ENCODE data around the gene MARF1. TPM values are rescaled to one million over a fixed set of nuclear protein-coding genes. Genes with fewer than 3 reads are reported as not detected.

Gene MARF1
- total RNA-seq, 1 experiment from 2014 or later, result 71.6 TPM

GRCh38 chr16:15636392-15636873, 6.5 kb downstream of the MARF1 start:
- H3K36me3 ChIP-seq (ENCODE audit: insufficient read depth, low read length, poor library complexity, severe bottlenecking), result peaks cover 75% of the 10 kb centered on the region
- no peak for DNase-seq (ENCODE audit: low spot score)
- ChIA-PET POLR2A (ENCODE audit: low non-redundant PET) (no interaction called here), CTCF (no interaction called here)
- H3K4me3 ChIP-seq (ENCODE audit: low read depth, low read length, poor library complexity, severe bottlenecking), result no peak overlapping the region
- intact Hi-C loops (cut with micrococcal nuclease; ENCODE audit: unreplicated experiment), result no loop called here
- BruUV-seq (replicated peaks), result no TSS peak
- no peak overlapping the region for H3K27ac ChIP-seq (ENCODE audit: low read depth, low read length, poor library complexity, severe bottlenecking)
- H3K27me3 ChIP-seq (replicated peaks; ENCODE audit: insufficient read depth, low read depth, low read length, poor library complexity), result no peaks in the 10 kb centered on the region
- H3K4me1 ChIP-seq (ENCODE audit: insufficient read depth, low read length, poor library complexity, severe bottlenecking), result no peaks in the 10 kb centered on the region
- TF ChIP-seq EZH2 (IDR thresholded peaks at IDR 0.05; ENCODE audit: borderline replicate concordance, low read depth, low read length, poor library complexity, severe bottlenecking), result no peak
- TF ChIP-seq CTCF (conservative IDR thresholded peaks at IDR 0.05; ENCODE audit: low read depth, low read length), result no peak
- H3K9me3 ChIP-seq (ENCODE audit: low read depth, low read length, poor library complexity, severe bottlenecking), result no peaks in the 10 kb centered on the region

GRCh38 chr16:15635926-15636325, 7.0 kb downstream of the MARF1 start:
- Histone ChIP-seq H3K4me3 (ENCODE audit: low read depth, low read length, poor library complexity, severe bottlenecking) (no peak overlapping the region), H3K27ac (ENCODE audit: low read depth, low read length, poor library complexity, severe bottlenecking) (no peak overlapping the region), H3K9me3 (ENCODE audit: low read depth, low read length, poor library complexity, severe bottlenecking) (no peaks in the 10 kb centered on the region), H3K27me3 (replicated peaks; ENCODE audit: insufficient read depth, low read depth, low read length, poor library complexity) (no peaks in the 10 kb centered on the region), H3K36me3 (ENCODE audit: insufficient read depth, low read length, poor library complexity, severe bottlenecking) (peaks cover 78% of the 10 kb centered on the region), H3K4me1 (ENCODE audit: insufficient read depth, low read length, poor library complexity, severe bottlenecking) (no peaks in the 10 kb centered on the region)
- no TSS peak for BruUV-seq (replicated peaks)
- TF ChIP-seq CTCF (conservative IDR thresholded peaks at IDR 0.05; ENCODE audit: low read depth, low read length), result no peak
- no peak for TF ChIP-seq EZH2 (IDR thresholded peaks at IDR 0.05; ENCODE audit: borderline replicate concordance, low read depth, low read length, poor library complexity, severe bottlenecking)
- POLR2A ChIA-PET (ENCODE audit: low non-redundant PET), result no interaction called here
- intact Hi-C loops (cut with micrococcal nuclease; ENCODE audit: unreplicated experiment), result no loop called here
- CTCF ChIA-PET, result no interaction called here
- no peak for DNase-seq (ENCODE audit: low spot score)

DNA sequence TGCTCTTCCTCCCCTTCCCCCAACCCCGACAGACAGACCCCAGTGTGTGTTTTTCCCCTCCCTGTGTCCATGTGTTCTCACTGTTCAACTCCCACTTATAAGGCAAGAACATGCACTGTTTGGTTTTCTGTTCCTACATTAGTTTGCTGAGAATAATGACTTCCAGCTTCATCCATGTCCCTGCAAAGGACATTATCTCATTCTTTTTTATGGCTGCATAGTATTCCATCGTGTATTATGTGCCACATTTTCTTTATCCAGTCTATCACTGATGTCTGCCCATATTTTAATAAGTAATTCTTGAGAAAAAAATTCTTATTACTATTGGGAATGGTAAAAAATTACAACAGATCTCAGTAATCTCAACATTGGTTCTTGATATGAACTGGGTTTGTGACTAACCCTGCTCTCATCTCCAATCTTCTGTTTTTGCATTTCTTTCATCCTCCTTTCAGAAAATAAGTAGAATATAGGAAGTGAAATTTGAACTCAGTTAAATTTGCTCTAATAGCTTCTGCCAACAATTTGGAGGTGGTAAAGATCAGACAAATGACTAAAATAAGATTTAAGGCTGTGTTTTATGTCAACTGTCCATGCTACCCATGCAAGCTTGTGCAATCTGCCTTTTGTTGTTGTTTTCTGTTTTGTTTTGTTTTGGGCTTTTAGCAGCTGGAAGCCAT, 11.1 kb downstream of the MARF1 start:
- CTCF ChIA-PET, result no interaction called here

More for the DNA sequence above, 11.1 kb downstream of the MARF1 start:
- Histone ChIP-seq H3K4me3 (ENCODE audit: low read depth, low read length, poor library complexity, severe bottlenecking) (no peak overlapping the region), H3K4me1 (ENCODE audit: insufficient read depth, low read length, poor library complexity, severe bottlenecking) (no peaks in the 10 kb centered on the region), H3K9me3 (ENCODE audit: low read depth, low read length, poor library complexity, severe bottlenecking) (no peaks in the 10 kb centered on the region), H3K27ac (ENCODE audit: low read depth, low read length, poor library complexity, severe bottlenecking) (no peak overlapping the region), H3K36me3 (ENCODE audit: insufficient read depth, low read length, poor library complexity, severe bottlenecking) (peaks cover 69% of the 10 kb centered on the region), H3K27me3 (replicated peaks; ENCODE audit: insufficient read depth, low read depth, low read length, poor library complexity) (no peaks in the 10 kb centered on the region)
- no TSS peak for BruUV-seq (replicated peaks)
- intact Hi-C loops (cut with micrococcal nuclease; ENCODE audit: unreplicated experiment), result no loop called here
- TF ChIP-seq EZH2 (IDR thresholded peaks at IDR 0.05; ENCODE audit: borderline replicate concordance, low read depth, low read length, poor library complexity, severe bottlenecking), result no peak
- TF ChIP-seq CTCF (conservative IDR thresholded peaks at IDR 0.05; ENCODE audit: low read depth, low read length), result no peak
- POLR2A ChIA-PET (ENCODE audit: low non-redundant PET), result no interaction called here
- no peak for DNase-seq (ENCODE audit: low spot score)
